Measurements from ENCODE around the gene CRK. TPM values are rescaled to one million over a fixed set of nuclear protein-coding genes. Genes with fewer than 3 reads are reported as not detected.
"Not testable (repeated sequence)": the region's sequence is repeated elsewhere in the genome, so short reads cannot be mapped to it uniquely, and the experiment has no call there.

Gene CRK
- total RNA-seq, 1 donor from 2014 or later, result 70.4 TPM

DNA sequence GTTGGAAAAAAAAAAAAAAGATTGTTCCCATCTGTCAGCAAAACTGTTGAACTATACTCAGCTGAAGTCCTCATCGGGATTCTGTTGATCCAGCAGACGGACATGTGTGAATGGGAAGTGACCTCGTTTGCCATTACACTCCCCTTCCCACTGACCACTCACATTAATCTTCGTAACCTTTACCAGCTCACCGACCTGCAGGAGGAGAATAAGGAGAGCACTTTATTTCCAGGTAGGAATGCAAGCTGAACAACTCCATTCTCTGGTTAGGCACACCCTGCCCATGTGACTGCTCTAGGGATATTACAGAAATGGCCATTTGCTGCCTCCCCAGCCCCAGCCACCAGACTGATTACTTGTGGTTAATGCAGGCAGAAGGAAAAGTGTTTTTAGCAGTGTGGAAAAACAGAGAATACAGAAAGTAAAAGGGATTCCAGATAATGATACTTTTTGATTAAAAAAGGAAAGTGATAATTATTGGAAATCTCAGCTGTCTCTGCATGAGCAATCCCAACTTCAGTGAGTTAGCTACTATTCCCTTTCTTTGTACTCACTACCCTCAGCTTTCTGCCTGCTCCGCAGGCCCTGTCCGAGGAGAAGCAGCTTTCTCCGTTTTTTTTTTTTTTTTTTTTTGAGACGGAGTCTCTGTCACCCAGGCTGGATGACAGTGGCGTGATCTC lies 32.4 kb downstream of the CRK start:
- Mint-ChIP-seq H3K27ac (ENCODE audit: unreplicated experiment) (peak overlapping the region; percentile 91), H3K9me3 (ENCODE audit: low read depth) (no peaks in the 10 kb centered on the region), H3K27me3 (ENCODE audit: low read depth) (no peaks in the 10 kb centered on the region), H3K4me3 (ENCODE audit: unreplicated experiment) (no peak overlapping the region), H3K4me1 (ENCODE audit: low read depth) (peaks cover 29% of the 10 kb centered on the region), H3K36me3 (ENCODE audit: low read depth) (peaks cover 9% of the 10 kb centered on the region)
- DNase-seq (ENCODE audit: low spot score), result no peak
- TF ChIP-seq CTCF (IDR thresholded peaks at IDR 0.05), result no peak

DNA sequence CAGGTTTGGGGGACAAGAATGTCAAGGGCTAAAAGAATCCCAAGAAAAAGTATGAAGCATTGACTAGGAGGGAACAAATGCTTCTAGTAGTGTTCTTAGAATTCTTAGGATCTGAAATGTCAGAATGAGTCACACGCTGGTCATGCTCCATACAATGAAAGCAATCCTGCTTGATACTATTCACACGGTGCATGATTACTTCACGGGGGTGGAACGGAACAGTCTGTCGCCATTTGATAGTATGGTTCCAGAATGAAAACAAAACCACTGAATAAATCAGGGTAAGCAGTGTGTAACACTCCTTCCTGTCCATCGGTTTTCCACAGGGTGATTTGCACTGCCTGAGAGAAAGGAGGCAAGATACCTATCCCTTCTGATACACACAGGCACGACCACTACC lies 33.1 kb downstream of the CRK start:
- no peak overlapping the region for H3K4me3 Mint-ChIP-seq (ENCODE audit: unreplicated experiment)
- H3K27ac Mint-ChIP-seq (ENCODE audit: unreplicated experiment), result peak overlapping the region; percentile 91
- DNase-seq (ENCODE audit: low spot score), result no peak
- no peak for TF ChIP-seq CTCF (IDR thresholded peaks at IDR 0.05)
- H3K4me1 Mint-ChIP-seq (ENCODE audit: low read depth), result peaks cover 29% of the 10 kb centered on the region
- no peaks in the 10 kb centered on the region for H3K9me3 Mint-ChIP-seq (ENCODE audit: low read depth)
- H3K27me3 Mint-ChIP-seq (ENCODE audit: low read depth), result no peaks in the 10 kb centered on the region
- H3K36me3 Mint-ChIP-seq (ENCODE audit: low read depth), result peaks cover 10% of the 10 kb centered on the region

GRCh38 chr17:1421470-1421869 lies 34.6 kb downstream of the CRK start:
- peaks cover 29% of the 10 kb centered on the region for H3K4me1 Mint-ChIP-seq (ENCODE audit: low read depth)
- no peak overlapping the region for H3K27ac Mint-ChIP-seq (ENCODE audit: unreplicated experiment)
- H3K27me3 Mint-ChIP-seq (ENCODE audit: low read depth), result no peaks in the 10 kb centered on the region
- peaks cover 11% of the 10 kb centered on the region for H3K36me3 Mint-ChIP-seq (ENCODE audit: low read depth)
- no peak for DNase-seq (ENCODE audit: low spot score)
- no peaks in the 10 kb centered on the region for H3K9me3 Mint-ChIP-seq (ENCODE audit: low read depth)
- no peak for TF ChIP-seq CTCF (IDR thresholded peaks at IDR 0.05)
- no peak overlapping the region for H3K4me3 Mint-ChIP-seq (ENCODE audit: unreplicated experiment)

GRCh38 chr17:1420981-1421380 lies 35.1 kb downstream of the CRK start:
- Mint-ChIP-seq H3K9me3 (ENCODE audit: low read depth) (no peaks in the 10 kb centered on the region), H3K4me3 (ENCODE audit: unreplicated experiment) (no peak overlapping the region), H3K4me1 (ENCODE audit: low read depth) (peaks cover 29% of the 10 kb centered on the region), H3K27ac (ENCODE audit: unreplicated experiment) (no peak overlapping the region), H3K27me3 (ENCODE audit: low read depth) (no peaks in the 10 kb centered on the region), H3K36me3 (ENCODE audit: low read depth) (peaks cover 11% of the 10 kb centered on the region)
- no peak for DNase-seq (ENCODE audit: low spot score)
- no peak for TF ChIP-seq CTCF (IDR thresholded peaks at IDR 0.05)

DNA sequence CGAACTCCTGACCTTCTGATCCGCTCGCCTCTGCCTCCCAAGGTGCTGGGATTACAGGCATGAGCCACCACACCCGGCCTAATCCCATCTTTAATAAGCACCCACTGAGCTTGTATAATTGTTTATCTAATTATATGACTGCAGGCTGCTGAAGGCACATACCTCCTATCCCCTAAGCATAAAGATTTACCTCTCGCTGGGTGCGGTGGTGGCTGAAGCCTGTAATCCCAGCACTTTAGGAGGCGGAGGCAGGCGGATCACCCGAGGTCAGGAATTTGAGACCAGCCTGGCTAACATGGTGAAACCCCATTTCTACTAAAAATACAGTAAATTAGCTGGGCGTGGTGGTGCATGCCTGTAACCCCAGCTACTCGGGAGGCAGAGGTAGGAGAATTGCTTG lies 35.9 kb downstream of the CRK start:
- Mint-ChIP-seq H3K36me3 (ENCODE audit: low read depth) (peaks cover 9% of the 10 kb centered on the region), H3K27ac (ENCODE audit: unreplicated experiment) (no peak overlapping the region), H3K27me3 (ENCODE audit: low read depth) (no peaks in the 10 kb centered on the region), H3K4me1 (ENCODE audit: low read depth) (peaks cover 23% of the 10 kb centered on the region), H3K9me3 (ENCODE audit: low read depth) (no peaks in the 10 kb centered on the region), H3K4me3 (ENCODE audit: unreplicated experiment) (no peak overlapping the region)
- TF ChIP-seq CTCF (IDR thresholded peaks at IDR 0.05), result no peak
- DNase-seq (ENCODE audit: low spot score), result no peak

DNA sequence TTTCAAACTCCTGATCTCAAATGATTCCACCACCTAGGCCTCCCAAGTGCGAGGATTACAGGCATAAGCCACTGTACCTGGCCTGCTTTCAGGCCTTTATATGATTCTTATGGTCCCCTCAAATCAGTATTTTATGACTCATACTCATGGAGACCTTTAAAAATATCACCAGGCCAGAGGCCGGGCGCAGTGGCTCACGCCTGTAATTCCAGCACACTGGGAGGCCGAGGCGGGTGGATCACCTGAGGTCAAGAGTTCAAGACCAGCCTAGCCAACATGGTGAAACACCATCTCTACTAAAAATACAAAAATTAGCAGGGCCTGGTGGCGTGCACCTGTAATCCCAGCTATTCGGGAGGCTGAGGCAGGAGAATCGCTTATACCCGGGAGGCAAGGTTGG lies 37.6 kb downstream of the CRK start:
- H3K27me3 Mint-ChIP-seq (ENCODE audit: low read depth); H3K27ac Mint-ChIP-seq (ENCODE audit: unreplicated experiment); DNase-seq (ENCODE audit: low spot score); H3K9me3 Mint-ChIP-seq (ENCODE audit: low read depth); H3K4me3 Mint-ChIP-seq (ENCODE audit: unreplicated experiment): not testable (repeated sequence)
- H3K4me1 Mint-ChIP-seq (ENCODE audit: low read depth), result peaks cover 24% of the 10 kb centered on the region
- H3K36me3 Mint-ChIP-seq (ENCODE audit: low read depth), result peaks cover 14% of the 10 kb centered on the region

Measured in chondrocyte (in vitro differentiated cells).